Stimulated activated CD4-positive, alpha-beta T cell treated with anti-CD3 and anti-CD28 coated beads, Interleukin-4, amount 100 ng/mL, for 4 hours (primary cell): Measurements from ENCODE around the gene SNX7.

ENCODE experiments used
- DNase-seq, 2 experiments: peaks; one replicate each; pipeline ENCODE4 v3.0.0-alpha.2; 2020

Gene SNX7

GRCh38 chr1:98783821-98784220 lies 122.3 kb downstream of the SNX7 start:
- DNase-seq = no peak

- DNase-seq = no peak
Measured at GRCh38 chr1:98791498-98791897, 130.0 kb downstream of the SNX7 start.

- DNase-seq = no peak
Measured at GRCh38 chr1:98792123-98792522, 130.6 kb downstream of the SNX7 start.

- DNase-seq = no peak
Measured at GRCh38 chr1:98793136-98793535, 131.6 kb downstream of the SNX7 start.

- DNase-seq = peak; percentile 10 to 35
Measured at GRCh38 chr1:98794196-98794886, 132.8 kb downstream of the SNX7 start.

GRCh38 chr1:98796049-98796448 lies 134.5 kb downstream of the SNX7 start:
- no peak for DNase-seq

GRCh38 chr1:98797506-98797905 lies 136.0 kb downstream of the SNX7 start:
- no peak for DNase-seq
